Activated CD4-positive, alpha-beta T cell treated with anti-CD3 and anti-CD28 coated beads for 1 hour (primary cell): Measurements from ENCODE around the gene CATSPERE.
"Not testable (repeated sequence)": the region's sequence is repeated elsewhere in the genome, so short reads cannot be mapped to it uniquely, and the experiment has no call there.

ENCODE experiments used
- DNase-seq: peaks from one replicate; pipeline ENCODE4 v3.0.0-alpha.2; 2020

The CATSPERE gene

DNA sequence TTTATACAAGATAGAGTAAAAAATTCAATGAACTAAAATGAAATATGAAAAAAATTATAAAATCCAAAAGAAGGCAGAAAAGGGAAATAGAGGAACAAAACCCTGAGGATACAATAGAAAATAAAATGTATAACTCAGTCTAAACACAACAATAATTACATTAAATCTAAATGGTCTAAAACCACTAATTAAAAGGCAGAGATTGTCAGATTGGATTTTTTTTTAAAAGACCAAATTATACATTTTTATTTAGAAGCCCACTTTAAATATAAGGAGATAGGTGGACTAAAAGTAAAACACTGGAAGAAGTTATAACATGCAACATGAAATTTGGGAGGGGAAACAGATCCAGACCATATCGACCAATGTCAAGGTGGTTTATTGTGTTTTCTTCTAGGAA is 95.2 kb downstream of the CATSPERE start:
- no peak for DNase-seq

GRCh38 chr1:244557565-244557964 is 96.5 kb downstream of the CATSPERE start:
- no peak for DNase-seq

DNA sequence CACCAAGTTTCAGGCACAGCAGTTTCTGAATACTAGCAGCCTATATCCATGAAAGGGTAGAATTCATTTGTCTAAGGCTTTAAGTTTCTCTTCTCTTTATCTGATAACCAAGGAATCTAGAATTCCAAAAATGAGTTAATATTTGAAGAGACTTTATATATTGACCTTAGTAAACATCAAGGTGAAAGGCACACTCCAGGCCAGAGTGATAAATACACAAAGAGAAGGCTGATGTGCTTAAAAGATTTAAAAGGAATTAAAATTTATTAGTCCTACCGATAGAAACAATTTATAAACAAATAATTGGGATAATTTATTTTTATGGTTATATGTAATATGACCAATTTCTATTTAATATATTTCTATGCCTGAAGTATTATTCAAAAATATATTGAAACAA is 98.5 kb downstream of the CATSPERE start:
- no peak for DNase-seq

- not testable (repeated sequence) for DNase-seq
Measured at GRCh38 chr1:244562877-244563276, 101.8 kb downstream of the CATSPERE start.

DNA sequence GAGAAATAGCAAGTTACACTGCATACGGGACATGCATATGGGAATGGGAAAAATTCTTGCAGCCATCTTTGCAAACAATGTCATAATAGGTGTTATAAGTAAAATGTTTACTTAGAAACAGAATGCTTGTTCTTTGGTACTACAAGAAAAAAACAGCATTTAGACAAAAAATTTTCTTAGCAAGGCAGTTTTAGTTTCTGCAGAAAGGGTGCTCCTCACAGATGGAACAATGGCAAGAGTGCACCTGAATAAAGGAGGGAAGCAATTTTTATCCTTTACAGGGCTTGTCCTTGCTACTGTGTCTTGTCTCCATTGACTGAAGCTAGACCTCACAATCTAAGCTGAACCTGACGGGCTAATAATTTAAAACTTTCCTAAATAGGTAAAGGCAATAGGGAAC is 112.7 kb downstream of the CATSPERE start:
- DNase-seq, result no peak

DNA sequence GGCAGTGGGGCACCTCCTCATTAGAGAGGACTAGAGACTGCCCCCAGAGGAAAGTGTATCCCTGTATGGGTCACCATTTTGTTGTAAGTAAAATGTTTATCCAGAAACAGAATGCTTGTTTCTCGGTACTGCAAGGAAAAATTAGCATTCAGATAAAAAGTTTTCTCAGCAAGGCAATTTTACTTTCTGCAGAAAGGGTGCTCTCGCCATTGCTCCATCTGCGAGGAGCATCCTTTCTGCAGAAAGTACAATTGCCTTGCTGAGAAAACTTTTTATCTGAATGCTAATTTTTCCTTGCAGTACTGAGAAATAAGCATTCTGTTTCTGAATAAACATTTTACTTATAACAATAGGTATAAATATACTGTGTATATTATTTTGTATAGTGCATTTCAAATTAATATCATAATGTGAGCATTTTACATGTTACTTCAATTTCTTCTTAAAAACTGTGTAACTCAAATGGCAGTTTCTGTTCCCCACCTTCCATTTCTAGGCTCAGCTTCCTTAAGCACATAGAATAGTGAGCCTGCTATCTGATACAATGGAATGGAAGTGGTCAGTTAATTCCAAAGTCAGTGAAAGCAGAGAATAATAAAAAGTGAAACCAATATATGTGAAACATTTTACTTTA is 115.3 kb downstream of the CATSPERE start:
- DNase-seq, result no peak

DNA sequence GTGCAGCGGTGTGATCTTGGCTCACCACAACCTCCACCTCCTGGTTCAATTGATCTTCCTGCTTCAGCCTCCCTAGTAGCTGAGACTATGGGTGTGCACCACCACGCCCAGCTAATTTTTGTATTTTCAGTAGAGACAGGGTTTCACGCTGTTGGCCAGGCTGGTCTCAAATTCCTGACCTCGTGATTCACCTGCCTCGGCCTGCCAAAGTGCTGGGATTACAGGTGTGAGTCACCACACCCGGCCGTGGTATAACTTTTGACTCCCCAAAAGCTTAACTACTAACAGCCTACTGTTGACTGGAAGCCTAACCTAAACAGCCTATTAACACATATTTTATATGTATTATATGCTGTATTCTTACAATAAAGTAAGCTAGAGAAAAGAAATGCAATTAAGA is 117.1 kb downstream of the CATSPERE start:
- not testable (repeated sequence) for DNase-seq

DNA sequence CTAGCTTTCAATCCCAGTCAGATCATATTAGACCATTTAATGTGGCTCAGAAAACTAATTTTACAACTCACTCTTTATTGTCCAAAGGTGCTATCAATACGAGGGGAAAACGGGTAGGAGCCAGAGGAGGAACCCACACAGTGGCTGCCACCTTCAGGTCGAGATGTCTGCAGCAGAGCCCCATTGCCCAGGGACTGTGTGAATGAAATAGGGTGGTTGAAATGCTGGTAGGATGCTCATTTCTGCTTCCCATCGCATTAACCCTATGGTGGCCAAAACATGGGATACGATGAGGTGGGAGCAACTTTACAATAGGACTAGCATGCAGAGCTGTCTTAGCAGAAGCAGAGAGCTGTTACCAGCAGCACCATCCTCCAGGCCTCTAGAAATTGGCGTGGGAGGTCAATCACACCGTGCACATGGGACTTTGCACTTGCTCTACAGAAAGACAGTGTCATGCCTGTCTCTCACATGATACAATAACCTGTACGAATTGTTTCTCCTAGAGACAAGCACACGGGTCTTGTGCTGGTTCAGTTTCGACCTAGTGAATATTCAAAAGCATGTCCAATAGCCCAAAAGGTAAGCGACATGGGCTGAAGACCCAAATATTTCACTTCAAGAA is 122.4 kb downstream of the CATSPERE start:
- DNase-seq, result no peak

- DNase-seq, result no peak
Measured at GRCh38 chr1:244585867-244586266, 124.8 kb downstream of the CATSPERE start.

GRCh38 chr1:244590670-244591069 is 129.6 kb downstream of the CATSPERE start:
- DNase-seq, result no peak

- no peak for DNase-seq
Measured at GRCh38 chr1:244598611-244599010, 137.5 kb downstream of the CATSPERE start.

GRCh38 chr1:244599937-244600350 is 138.9 kb downstream of the CATSPERE start:
- peak; percentile 21 for DNase-seq

- no peak for DNase-seq
Measured at GRCh38 chr1:244601336-244601735, 140.3 kb downstream of the CATSPERE start.

GRCh38 chr1:244603498-244603897 is 142.4 kb downstream of the CATSPERE start:
- no peak for DNase-seq

GRCh38 chr1:244605835-244606370 is 144.8 kb downstream of the CATSPERE start:
- DNase-seq, result no peak

DNA sequence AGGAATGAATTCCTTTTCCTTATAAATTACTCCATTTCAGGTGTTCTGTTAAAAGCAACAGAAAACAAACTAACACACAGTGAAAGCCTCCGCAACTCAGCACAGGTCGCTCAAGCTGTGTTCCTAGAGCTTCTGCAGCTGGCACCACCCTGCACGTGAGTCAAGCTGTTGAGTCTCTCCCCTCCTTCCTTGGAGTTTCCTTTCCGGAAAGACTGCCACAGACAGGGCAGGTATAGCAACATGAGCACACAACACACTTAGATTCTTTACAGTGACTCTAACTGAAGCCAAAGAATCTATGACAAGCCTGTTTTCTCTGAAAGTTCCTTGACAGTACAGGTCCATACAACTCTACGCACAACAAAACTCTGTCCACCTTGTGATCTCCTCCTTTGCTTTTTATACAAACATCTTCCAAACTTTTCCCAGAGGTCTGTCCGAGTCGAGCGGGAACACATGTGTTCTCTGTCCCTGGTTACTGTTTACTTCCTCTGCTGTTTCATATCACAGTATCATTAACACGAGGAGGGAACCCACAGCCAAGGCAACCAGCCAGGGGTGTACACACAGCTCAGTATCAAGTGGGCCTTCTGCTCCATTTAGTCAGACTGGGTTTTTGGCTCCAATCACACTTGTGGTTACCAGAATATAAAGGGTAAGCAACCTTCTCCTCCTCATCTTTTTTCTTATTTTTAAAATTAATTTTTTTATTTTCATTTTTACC is 153.2 kb downstream of the CATSPERE start:
- DNase-seq, result no peak

GRCh38 chr1:244614879-244615278 is 153.8 kb downstream of the CATSPERE start:
- no peak for DNase-seq

DNA sequence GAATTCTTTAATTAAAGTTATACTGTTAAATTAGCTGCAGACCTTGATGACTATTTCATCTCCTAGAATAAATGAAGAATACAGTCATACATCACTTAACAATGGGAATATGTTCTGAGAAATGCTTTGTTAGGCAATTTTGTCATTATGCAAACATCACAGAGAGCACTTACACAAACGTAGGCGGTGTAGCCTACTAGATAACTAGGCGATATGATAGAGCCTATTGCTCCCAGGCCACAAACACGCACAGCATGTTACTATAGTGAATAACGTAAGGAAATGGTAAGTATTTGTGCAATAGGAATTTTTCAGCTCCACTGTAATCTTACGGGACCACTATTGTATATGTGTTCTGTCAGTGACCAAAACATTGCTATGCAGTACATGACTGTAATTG is 154.2 kb downstream of the CATSPERE start:
- DNase-seq, result no peak

DNA sequence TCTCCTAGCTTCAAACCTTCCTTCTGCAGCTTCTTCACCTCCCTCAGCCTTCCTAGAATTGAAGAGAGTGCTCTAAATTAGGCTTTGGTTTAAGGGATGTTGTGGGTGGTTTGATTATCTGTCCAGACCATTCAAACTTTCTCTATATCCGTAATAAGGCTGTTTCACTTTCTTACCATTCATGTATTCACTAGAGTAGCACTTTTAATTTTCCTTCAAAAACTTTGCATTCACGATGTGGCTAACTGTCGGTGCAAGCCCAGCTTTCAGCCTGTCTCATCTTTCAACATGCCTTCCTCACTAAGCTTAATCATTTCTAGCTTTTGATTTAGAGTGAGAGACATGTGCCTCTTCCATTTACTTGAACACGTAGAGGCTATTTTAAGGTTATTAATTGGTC is 165.6 kb downstream of the CATSPERE start:
- no peak for DNase-seq

GRCh38 chr1:244628789-244629188 is 167.7 kb downstream of the CATSPERE start:
- no peak for DNase-seq

- no peak for DNase-seq
Measured at GRCh38 chr1:244633140-244633539, 172.1 kb downstream of the CATSPERE start.

- DNase-seq, result no peak
Measured at GRCh38 chr1:244634546-244634945, 173.5 kb downstream of the CATSPERE start.

DNA sequence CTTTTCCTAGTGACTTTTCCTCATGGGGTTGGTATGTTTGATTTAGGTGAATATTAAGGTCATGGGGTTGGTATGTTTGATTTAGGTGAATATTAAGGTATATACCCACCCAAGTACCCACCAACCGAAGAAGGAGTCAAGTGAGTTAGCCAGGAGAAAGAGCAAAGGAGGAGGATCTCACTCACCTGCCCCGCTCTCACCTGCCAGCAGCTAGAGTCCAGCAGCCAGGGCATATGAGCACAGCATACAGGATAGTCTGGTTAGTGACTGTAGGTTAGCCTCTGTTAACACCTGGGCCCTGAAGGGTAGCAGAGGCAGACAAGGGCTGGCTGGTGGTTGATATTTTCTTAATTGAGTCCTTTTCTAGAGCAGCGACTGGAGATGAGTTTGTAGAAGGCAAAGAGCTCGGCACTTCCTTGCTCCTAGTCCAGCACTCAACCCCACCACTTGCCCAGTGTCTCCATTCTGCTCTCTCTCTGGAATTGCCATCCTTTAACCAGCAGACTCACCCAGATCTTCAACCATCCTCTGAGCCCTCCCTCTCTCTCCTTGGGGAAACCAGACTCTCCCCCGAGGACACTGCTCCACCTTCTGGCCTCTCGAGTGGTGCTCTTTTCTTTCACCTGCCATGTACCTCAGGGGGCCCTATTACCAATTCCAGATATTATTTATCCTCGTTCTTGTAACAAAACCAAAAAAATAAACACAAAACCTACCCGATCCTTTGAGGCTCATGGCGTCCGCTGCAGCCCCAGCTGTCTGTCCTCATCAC is 175.6 kb downstream of the CATSPERE start:
- DNase-seq, result no peak
